Measurements from ENCODE around the gene ERVK3-1.
"Not testable (repeated sequence)": the region's sequence is repeated elsewhere in the genome, so short reads cannot be mapped to it uniquely, and the experiment has no call there.

Gene ERVK3-1

DNA sequence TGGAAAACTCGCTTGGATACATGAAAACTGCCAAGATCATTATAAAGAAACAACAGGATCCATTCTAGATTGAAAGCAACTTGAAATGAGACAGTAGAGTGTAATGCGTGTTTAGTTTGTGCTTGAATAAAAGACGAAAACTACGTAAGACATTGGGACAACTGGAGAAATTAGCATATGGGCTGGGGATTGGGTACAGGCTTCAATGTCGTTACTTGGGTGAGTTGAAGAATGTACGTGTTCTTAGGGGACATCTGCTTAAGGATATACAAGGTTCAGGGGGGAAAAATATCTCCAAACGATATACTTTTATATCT lies 471 bp upstream of the ERVK3-1 start:
- DNase-seq (ENCODE audit: low spot score): no peak

- no peak for DNase-seq (ENCODE audit: low spot score)
Observed at GRCh38 chr19:58305932-58306323, 751 bp downstream of the ERVK3-1 start.

DNA sequence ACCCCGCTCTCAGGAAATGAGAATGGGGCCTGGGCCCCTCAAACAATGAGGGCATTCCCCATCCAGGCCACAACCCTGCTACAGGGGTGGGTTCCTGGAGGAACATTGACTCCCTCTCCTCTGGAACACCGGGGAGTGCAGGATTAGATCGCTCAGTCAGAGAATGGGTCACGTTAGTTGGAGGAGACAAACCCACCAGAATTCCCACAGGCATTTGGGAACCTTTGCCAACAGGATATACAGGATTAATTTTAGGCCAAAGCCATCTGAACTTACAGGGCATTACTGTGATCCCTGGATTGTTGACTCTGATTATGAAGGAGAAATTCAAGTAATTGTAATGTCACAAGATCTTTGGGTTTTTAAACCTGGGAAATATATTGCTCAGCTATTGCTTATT lies 2.6 kb downstream of the ERVK3-1 start:
- no peak for DNase-seq (ENCODE audit: low spot score)

DNA sequence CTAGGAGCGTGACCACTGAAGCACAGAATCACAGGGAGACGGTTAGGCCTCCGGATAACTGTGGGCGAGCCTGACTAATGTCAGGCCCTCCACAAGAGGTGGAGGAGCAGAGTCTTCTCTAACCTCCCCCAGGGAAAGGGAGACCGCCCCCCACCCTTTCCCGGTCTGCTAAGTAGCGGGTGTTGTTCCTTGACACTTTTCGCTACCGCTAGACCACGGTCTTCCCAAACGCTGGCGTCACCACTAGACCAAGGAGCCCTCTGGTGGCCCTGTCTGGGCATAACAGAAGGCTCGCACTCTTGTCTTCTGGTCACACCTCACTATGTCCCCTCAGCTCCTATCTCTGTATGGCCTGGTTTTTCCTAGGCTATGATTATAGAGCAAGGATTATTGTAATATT lies 5.5 kb downstream of the ERVK3-1 start:
- DNase-seq (ENCODE audit: low spot score): not testable (repeated sequence)

- DNase-seq (ENCODE audit: low spot score): no peak
Observed at GRCh38 chr19:58311345-58311865, 6.2 kb downstream of the ERVK3-1 start.

- DNase-seq (ENCODE audit: low spot score): no peak
Observed at GRCh38 chr19:58315580-58315979, 10.4 kb downstream of the ERVK3-1 start.

DNA sequence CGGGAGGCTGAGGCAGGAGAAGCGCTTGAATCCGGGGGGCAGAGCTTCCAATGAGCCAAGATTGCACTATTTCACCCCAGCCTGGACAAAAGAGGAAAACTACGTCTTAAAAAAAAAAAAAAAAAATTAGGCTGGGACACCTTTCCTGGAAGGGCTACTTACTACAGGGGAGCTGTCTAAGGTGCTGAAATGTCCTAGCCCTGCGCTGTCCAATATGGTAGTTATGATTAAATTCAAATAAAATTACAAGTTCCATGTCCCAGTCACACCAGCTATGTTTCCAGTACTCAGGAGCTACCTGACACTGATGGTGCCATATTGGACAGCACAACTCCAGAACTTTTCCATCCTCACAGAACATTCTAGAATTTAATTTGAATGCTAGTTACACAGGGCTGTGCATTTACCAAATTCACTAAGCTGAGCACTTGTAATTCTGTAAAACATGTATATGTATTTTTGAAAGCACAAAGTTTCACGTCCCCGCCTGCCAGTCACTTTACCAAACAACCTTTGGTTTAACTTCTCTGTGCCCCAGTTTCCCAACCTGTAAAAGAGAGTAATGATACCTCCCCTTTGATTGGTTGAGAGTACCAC lies 12.4 kb downstream of the ERVK3-1 start:
- peak; percentile 47 for DNase-seq (ENCODE audit: low spot score)

- no peak for DNase-seq (ENCODE audit: low spot score)
Observed at GRCh38 chr19:58318297-58318696, 13.1 kb downstream of the ERVK3-1 start.

DNA sequence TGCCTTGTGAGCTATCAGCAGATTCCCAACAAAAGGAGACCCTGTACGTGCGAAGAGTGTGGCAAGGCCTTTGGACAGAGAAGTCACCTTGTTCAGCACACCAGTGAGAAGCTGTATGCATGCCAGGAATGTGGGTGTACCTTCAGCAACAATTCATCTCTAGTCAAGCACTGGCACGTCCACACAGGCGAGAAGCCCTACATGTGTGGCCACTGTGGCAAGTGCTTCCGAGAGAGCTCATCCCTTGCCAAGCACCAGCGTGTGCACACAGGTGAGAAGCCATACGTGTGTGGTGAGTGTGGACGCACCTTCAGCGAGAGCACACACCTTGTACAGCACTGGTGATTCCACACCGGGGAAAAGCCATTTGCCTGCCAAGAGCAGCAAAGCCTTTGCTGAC lies 14.1 kb downstream of the ERVK3-1 start:
- no peak for DNase-seq (ENCODE audit: low spot score)

- peak; percentile 30 for DNase-seq (ENCODE audit: low spot score)
Observed at GRCh38 chr19:58325311-58326022, 20.3 kb downstream of the ERVK3-1 start.

DNA sequence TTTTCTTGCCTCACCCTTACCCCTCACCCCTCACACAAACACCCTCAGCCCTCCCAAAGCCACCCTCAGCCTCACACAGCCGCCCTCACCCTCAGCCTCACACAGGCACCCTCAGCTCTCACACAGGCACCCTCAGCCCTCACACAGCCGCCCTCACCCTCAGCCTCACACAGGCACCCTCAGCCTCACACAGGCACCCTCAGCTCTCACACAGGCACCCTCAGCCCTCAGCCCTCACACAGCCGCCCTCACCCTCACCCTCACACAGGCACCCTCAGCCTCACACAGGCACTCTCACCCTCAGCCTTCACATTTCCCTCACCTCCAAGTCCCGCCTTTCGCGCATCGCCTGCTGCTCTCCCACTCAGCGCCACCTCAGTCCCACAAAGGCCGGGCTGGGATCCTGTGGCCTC lies 21.3 kb downstream of the ERVK3-1 start:
- DNase-seq (ENCODE audit: low spot score): no peak

- peak; percentile 97 for DNase-seq (ENCODE audit: low spot score)
Observed at GRCh38 chr19:58326914-58327726, 21.9 kb downstream of the ERVK3-1 start, which contains the start of gene ZSCAN22. ZSCAN22 (plus strand) TSS chr19:58326994; CDS start chr19:58334803, 7,809 bp downstream.

- DNase-seq (ENCODE audit: low spot score): no peak
Observed at GRCh38 chr19:58328999-58329398, 23.8 kb downstream of the ERVK3-1 start.

GRCh38 chr19:58330458-58330857 lies 25.3 kb downstream of the ERVK3-1 start:
- DNase-seq (ENCODE audit: low spot score): peak; percentile 46

DNA sequence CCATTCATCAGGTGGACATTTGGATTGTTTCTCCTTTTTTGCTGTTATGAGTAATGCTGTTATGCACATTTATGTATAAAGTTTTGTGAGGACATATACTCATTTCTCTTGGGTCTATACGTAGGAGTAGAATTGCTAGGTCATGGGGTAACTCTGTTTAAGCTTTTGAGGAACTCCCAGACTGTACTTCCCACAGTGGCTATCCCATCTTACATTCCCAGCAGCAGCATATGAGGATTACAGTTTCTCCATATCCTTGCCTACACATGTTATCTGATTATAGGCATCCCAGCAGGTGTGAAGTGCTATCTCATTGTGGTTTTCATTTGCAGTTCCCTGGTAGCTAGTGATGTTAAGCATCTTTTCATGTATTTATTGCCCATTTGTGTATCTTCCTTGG lies 27.5 kb downstream of the ERVK3-1 start:
- no peak for DNase-seq (ENCODE audit: low spot score)

- no peak for DNase-seq (ENCODE audit: low spot score)
Observed at GRCh38 chr19:58334691-58335249, 29.6 kb downstream of the ERVK3-1 start.

DNA sequence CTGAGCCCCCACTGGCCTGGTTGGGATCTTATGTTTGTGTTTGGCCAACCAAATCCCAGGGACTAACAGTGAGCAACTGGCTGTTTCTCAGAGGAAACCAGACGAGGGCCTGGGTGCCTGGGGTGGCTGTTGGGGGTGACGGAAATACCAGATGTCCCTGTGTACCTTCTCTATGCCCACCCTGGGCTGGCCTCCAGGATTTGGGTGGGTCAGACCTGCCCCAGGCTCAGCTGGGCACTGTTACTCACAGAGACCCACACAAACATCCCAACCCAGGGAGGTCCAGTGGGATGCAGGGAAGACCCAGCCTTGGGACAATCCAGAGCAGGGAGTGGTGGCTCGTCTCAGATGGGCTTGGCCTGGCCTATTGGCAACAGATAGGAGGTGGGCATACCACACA lies 30.5 kb downstream of the ERVK3-1 start:
- no peak for DNase-seq (ENCODE audit: low spot score)

DNA sequence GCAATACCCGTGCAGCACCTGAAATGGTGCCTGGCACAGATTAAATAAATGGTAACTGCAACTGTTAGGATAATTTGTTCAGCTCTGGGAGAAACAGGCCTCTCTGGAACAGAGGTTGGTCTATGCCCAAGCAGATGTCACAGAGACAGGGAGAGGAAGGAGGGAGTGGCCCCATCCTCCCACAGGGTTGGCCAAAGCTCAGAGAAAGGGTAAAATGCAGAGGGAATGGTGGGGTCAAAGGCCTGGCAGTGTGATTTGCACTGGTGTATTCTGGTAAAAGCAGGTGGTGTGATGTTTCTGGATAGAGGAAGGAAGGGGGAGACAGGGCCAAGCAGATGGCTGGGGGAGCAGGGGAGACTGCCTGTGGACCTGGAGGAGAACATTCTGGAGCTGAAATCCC lies 31.0 kb downstream of the ERVK3-1 start:
- DNase-seq (ENCODE audit: low spot score): no peak

- DNase-seq (ENCODE audit: low spot score): no peak
Observed at GRCh38 chr19:58336820-58337219, 31.6 kb downstream of the ERVK3-1 start.

DNA sequence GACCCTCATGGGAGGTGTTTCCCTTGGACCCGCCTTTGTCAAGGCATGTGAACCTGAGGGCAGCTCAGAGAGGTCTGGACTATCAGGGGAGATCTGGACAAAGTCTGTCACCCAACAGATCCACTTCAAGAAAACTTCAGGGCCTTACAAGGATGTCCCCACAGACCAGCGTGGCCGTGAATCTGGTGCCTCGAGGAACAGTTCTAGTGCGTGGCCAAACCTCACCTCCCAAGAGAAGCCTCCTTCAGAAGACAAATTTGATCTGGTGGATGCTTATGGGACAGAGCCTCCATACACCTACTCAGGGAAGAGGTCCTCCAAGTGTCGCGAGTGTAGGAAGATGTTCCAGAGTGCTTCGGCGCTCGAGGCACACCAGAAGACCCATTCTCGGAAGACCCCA lies 33.2 kb downstream of the ERVK3-1 start:
- no peak for DNase-seq (ENCODE audit: low spot score)

GRCh38 chr19:58338825-58339558 lies 33.8 kb downstream of the ERVK3-1 start:
- peak; percentile 24 for DNase-seq (ENCODE audit: low spot score)

GRCh38 chr19:58345558-58345957 lies 40.4 kb downstream of the ERVK3-1 start:
- no peak for DNase-seq (ENCODE audit: low spot score)
